ENCODE data around the gene TET3. TPM values are rescaled to one million over a fixed set of nuclear protein-coding genes. Genes with fewer than 3 reads are reported as not detected.

Gene TET3
- total RNA-seq, 1 donor from 2014 or later, result 12.3 TPM

DNA sequence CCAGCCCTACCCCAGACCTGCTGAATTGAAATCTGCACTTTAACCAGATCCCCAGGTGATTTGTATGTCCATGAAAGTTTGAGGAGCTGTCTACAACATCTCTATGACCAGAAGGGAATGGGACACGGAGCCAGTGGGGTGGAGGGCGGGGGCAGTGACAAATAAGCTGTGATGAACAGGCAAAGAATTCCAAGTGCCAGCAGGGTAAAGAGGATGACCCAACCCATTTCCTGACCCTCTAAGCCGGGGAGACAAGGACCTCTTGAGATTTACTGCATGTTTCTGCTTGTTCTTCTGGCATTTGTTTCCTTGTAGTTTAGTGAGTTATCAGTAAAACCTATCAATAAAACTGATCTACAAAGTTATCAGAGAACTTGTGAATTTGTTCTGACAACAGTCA, 8.7 kb downstream of the TET3 start:
- no peak for DNase-seq (ENCODE audit: extremely low spot score in 2 of 2)
- Histone ChIP-seq H3K4me3 (no peak overlapping the region), H3K9me3 (no peaks in the 10 kb centered on the region), H3K4me1 (peaks cover 25% of the 10 kb centered on the region), H3K27ac (no peak overlapping the region), H3K27me3 (no peaks in the 10 kb centered on the region), H3K36me3 (no peaks in the 10 kb centered on the region)
- intact Hi-C loops (cut with DNase I), result no loop called here
- TF ChIP-seq POLR2AphosphoS5 (IDR thresholded peaks at IDR 0.05; ENCODE audit: insufficient read depth in 1 of 2, low read depth in 1 of 2) (no peak), POLR2A (IDR thresholded peaks at IDR 0.05) (no peak)
- TF ChIP-seq, protein P1, sequence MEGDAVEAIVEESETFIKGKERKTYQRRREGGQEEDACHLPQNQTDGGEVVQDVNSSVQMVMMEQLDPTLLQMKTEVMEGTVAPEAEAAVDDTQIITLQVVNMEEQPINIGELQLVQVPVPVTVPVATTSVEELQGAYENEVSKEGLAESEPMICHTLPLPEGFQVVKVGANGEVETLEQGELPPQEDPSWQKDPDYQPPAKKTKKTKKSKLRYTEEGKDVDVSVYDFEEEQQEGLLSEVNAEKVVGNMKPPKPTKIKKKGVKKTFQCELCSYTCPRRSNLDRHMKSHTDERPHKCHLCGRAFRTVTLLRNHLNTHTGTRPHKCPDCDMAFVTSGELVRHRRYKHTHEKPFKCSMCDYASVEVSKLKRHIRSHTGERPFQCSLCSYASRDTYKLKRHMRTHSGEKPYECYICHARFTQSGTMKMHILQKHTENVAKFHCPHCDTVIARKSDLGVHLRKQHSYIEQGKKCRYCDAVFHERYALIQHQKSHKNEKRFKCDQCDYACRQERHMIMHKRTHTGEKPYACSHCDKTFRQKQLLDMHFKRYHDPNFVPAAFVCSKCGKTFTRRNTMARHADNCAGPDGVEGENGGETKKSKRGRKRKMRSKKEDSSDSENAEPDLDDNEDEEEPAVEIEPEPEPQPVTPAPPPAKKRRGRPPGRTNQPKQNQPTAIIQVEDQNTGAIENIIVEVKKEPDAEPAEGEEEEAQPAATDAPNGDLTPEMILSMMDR (IDR thresholded peaks at IDR 0.05), result no peak

DNA sequence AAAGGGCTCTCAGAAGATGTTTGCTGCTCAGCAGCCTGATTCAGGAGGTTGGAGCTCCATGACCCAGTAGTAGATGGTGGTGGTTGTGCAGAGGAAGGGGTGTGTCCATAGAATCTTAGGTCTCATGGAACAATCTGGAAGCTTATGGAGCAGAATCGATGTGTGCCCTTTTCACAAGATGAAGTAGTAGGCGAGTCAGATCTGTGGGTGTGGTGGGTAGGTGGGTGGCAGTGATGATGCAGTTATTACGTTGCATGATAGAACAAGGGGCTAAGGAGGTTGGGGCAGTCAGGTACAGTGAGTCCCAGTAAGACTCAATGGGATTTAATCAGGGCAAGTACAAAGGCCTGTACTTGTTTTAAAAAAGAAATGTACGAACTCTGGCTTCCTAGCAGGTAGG, 9.1 kb downstream of the TET3 start:
- Histone ChIP-seq H3K9me3 (no peaks in the 10 kb centered on the region), H3K27ac (no peak overlapping the region), H3K4me1 (peaks cover 21% of the 10 kb centered on the region), H3K27me3 (no peaks in the 10 kb centered on the region), H3K36me3 (no peaks in the 10 kb centered on the region), H3K4me3 (no peak overlapping the region)
- no peak for DNase-seq (ENCODE audit: extremely low spot score in 2 of 2)
- TF ChIP-seq POLR2A (IDR thresholded peaks at IDR 0.05), result no peak
- TF ChIP-seq, protein P1 (IDR thresholded peaks at IDR 0.05), result no peak
- intact Hi-C loops (cut with DNase I), result no loop called here

DNA sequence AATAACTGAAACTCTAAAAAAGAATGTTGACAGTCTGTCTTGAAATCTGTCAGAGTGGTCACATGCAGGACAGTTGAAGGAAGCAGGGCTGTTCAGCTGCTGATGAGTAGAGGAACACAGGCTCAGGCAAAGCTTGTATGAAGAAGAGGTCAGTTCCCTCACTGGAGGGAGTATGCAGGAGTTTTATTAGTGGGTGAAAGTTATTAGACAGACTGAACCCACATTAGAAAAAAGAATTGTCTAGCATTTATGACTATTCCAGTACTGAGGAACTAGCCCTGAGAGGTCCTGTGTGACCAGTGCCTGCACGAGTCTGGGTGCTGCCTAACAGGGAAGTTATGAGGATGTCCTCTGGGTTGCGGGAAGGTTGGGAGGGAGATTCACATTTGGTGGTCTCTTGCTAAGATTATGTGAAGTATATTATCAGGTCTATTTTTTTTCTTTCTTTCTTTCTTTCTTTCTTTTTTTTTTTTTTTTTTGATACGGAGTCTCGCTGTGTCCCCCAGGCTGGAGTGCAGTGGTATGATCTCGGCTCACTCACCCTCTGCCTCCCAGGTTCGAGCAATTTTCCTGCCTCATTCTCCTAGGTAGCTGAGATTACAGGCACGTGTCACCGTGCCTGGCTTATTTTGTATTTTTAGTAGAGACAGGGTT, 9.6 kb downstream of the TET3 start:
- intact Hi-C loops (cut with DNase I), result no loop called here
- Histone ChIP-seq H3K9me3 (no peaks in the 10 kb centered on the region), H3K27ac (no peak overlapping the region), H3K27me3 (no peaks in the 10 kb centered on the region), H3K4me3 (no peak overlapping the region), H3K4me1 (peaks cover 16% of the 10 kb centered on the region), H3K36me3 (no peaks in the 10 kb centered on the region)
- TF ChIP-seq, protein P1 (IDR thresholded peaks at IDR 0.05), result no peak
- TF ChIP-seq POLR2AphosphoS5 (IDR thresholded peaks at IDR 0.05; ENCODE audit: insufficient read depth in 1 of 2, low read depth in 1 of 2), result no peak
- TF ChIP-seq POLR2A (IDR thresholded peaks at IDR 0.05), result no peak
- DNase-seq (ENCODE audit: extremely low spot score in 2 of 2), result no peak

DNA sequence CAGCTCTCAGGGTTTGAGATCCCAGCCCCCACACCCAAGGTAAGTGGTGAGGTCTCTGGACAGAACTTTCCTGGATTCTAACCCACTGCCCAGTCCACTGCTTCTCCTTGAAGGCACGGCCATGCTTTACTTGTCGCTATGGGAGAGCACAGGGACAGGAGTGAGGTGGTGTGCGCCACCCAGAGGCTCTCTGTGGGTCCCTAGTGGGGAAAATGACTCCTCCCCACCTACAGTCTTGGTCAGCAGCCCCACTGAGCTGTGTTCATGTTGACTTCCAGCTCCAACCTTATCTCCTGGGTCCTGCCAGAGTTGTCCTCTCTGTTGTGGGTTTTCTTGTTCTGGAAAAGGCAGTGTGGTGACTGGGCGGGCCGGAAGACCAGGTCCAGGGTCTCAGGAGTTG, 11.1 kb downstream of the TET3 start:
- no peak for DNase-seq (ENCODE audit: extremely low spot score in 2 of 2)
- TF ChIP-seq POLR2AphosphoS5 (IDR thresholded peaks at IDR 0.05; ENCODE audit: insufficient read depth in 1 of 2, low read depth in 1 of 2), result no peak
- TF ChIP-seq, protein P1 (IDR thresholded peaks at IDR 0.05), result no peak
- no peak for TF ChIP-seq POLR2A (IDR thresholded peaks at IDR 0.05)
- H3K27me3 ChIP-seq, result no peaks in the 10 kb centered on the region
- no peak overlapping the region for H3K4me3 ChIP-seq
- H3K36me3 ChIP-seq, result no peaks in the 10 kb centered on the region
- no peak overlapping the region for H3K27ac ChIP-seq
- peaks cover 28% of the 10 kb centered on the region for H3K4me1 ChIP-seq
- H3K9me3 ChIP-seq, result no peaks in the 10 kb centered on the region
- intact Hi-C loops (cut with DNase I), result no loop called here

DNA sequence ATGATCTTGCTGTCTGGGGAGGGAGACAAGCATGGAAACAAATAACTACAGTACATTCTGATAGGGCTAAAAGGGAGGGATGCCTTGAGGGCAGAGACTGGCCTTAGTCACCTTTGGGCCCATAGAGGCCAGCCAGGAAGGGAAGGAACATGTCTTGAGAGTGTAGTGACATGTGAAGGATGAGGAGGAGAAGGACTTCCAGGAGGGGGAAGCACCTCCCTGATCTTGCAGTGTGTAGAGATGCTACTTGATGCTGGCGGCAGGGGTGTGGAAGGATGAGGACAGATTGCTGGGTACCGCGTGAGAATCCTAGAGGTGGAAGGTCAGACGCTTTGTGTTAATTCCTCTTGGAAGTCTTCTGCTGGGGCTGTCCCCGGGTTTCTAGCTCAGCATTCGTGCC, 13.1 kb downstream of the TET3 start:
- Histone ChIP-seq H3K9me3 (no peaks in the 10 kb centered on the region), H3K36me3 (no peaks in the 10 kb centered on the region), H3K4me3 (no peak overlapping the region), H3K4me1 (peaks cover 43% of the 10 kb centered on the region), H3K27ac (no peak overlapping the region), H3K27me3 (no peaks in the 10 kb centered on the region)
- intact Hi-C loops (cut with DNase I), result no loop called here
- TF ChIP-seq, protein P1 (IDR thresholded peaks at IDR 0.05), result no peak
- TF ChIP-seq POLR2A (IDR thresholded peaks at IDR 0.05), result no peak
- TF ChIP-seq POLR2AphosphoS5 (IDR thresholded peaks at IDR 0.05; ENCODE audit: insufficient read depth in 1 of 2, low read depth in 1 of 2), result no peak
- no peak for DNase-seq (ENCODE audit: extremely low spot score in 2 of 2)

Data from vagina (tissue), 2 donors.